HepG2 (cell line): Measurements from ENCODE around the gene STX5. TPM values are rescaled to one million over a fixed set of nuclear protein-coding genes. Genes with fewer than 3 reads are reported as not detected.
A peak's percentile ranks its signal among the peaks of the same experiment; 100 is the strongest.

ENCODE experiments used
- ATAC-seq: fragments of 200-7000 bp; cut with Tn5 transposase; 3 replicates; pipeline ENCODE4 v1.9.1; 2020; ENCODE audit warnings: mild to moderate bottlenecking, moderate library complexity
- BruUV-seq: library from RNA; stranded (reverse); fragments of 400-500 nt; replicated peaks from 2 replicates; lab custom pipeline; 2021; lab: Mats Ljungman, UMichigan
- CTCF ChIA-PET: fragments of 300-600 bp; formaldehyde crosslinking; extraction: SDS; loops from one replicate; lab custom pipeline; 2021; ENCODE audit warnings: low total read pairs, inconsistent platforms, low intra/inter-chr PET ratio; lab: Yijun Ruan, JAX
- POLR2A ChIA-PET: fragments of 350-600 bp; sonication (Branson Sonifier 250); formaldehyde crosslinking; loops from one replicate; lab custom pipeline; 2020; ENCODE audit warnings: antibody characterized with exemption, inconsistent platforms; lab: Yijun Ruan, JAX
- DNase-seq: peaks from one replicate; pipeline ENCODE4 v3.0.0-alpha.2; 2015; ENCODE audit warnings: low spot score
- FAIRE-seq: peaks from 3 replicates; lab custom pipeline; 2011; peaks lifted over from hg19 to GRCh38; lab: Jason Lieb, UNC
- H2AFZ ChIP-seq: one replicate; pipeline ENCODE4 v1.6.1; 2011; ENCODE audit warnings: low read length, inconsistent platforms
- H3K27ac ChIP-seq: fragments of 300-600 bp; 3 replicates; pipeline ENCODE4 v1.8.0; 2011; ENCODE audit warnings: mixed run types, mild to moderate bottlenecking, mixed read lengths, low read length, inconsistent platforms; ENCODE audit not compliant: insufficient read depth; ENCODE audit errors: extremely low read length
- H3K27me3 ChIP-seq, 2 experiments: fragments of 200-600 bp in 1 of 2; 2 replicates in 1 of 2; 3 replicates in 1 of 2; pipeline versions ENCODE4 v1.6.0 to v1.8.0; 2011; ENCODE audit warnings: low read length in 2 of 2, mild to moderate bottlenecking in 2 of 2, moderate library complexity in 2 of 2, inconsistent platforms in 1 of 2; ENCODE audit not compliant: insufficient read depth in 2 of 2, control insufficient read depth in 1 of 2
- H3K36me3 ChIP-seq, 2 experiments: fragments of 200-600 bp in 1 of 2; replicated peaks in 1 of 2; 2 replicates in 1 of 2; 3 replicates in 1 of 2; pipeline versions ENCODE4 v1.5.1 to v1.8.0; 2011; ENCODE audit warnings: low read length in 2 of 2, inconsistent platforms in 1 of 2; ENCODE audit not compliant: insufficient read depth in 2 of 2, control insufficient read depth in 1 of 2
- H3K4me1 ChIP-seq: 2 replicates; pipeline ENCODE4 v1.5.1; 2012; ENCODE audit warnings: low read length, inconsistent platforms; ENCODE audit not compliant: insufficient read depth
- H3K4me2 ChIP-seq: 2 replicates; pipeline ENCODE4 v1.6.0; 2011; ENCODE audit warnings: low read depth, low read length, inconsistent platforms
- H3K4me3 ChIP-seq, 3 experiments: fragments of 200-600 bp in 1 of 3; sonication (generic), shearing (Covaris generic) in 1 of 3; replicated peaks in 1 of 3; 2 replicates each; pipeline ENCODE4 v1.5.1; 2011 to 2016; ENCODE audit warnings: low read length in 3 of 3, inconsistent platforms in 2 of 3, low read depth in 2 of 3, mild to moderate bottlenecking in 2 of 3, control low read depth in 1 of 3, mixed read lengths in 1 of 3; ENCODE audit not compliant: insufficient read depth in 1 of 3
- H3K79me2 ChIP-seq: one replicate; pipeline ENCODE4 v1.6.1; 2011; ENCODE audit warnings: low read length, inconsistent platforms; ENCODE audit not compliant: insufficient read depth
- H3K9ac ChIP-seq: 2 replicates; pipeline ENCODE4 v1.6.0; 2011; ENCODE audit warnings: mild to moderate bottlenecking, low read depth, low read length, inconsistent platforms; ENCODE audit not compliant: insufficient read depth
- H3K9me3 ChIP-seq: 2 replicates; pipeline ENCODE4 v1.5.1; 2012; ENCODE audit warnings: mild to moderate bottlenecking, low read length
- H4K20me1 ChIP-seq: 2 replicates; pipeline ENCODE4 v1.6.0; 2011; ENCODE audit warnings: inconsistent platforms, mild to moderate bottlenecking, low read length, moderate library complexity; ENCODE audit not compliant: insufficient read depth
- CREB3 ChIP-seq: sonication (generic); formaldehyde crosslinking; IDR thresholded peaks from 2 replicates; pipeline ENCODE4 v1.5.0; 2020; ENCODE audit warnings: missing genetic modification reagents
- PHF8 ChIP-seq: sonication (generic); formaldehyde crosslinking; IDR thresholded peaks from 2 replicates; pipeline ENCODE4 v1.5.0; 2020; ENCODE audit warnings: missing genetic modification reagents
- RFX5 ChIP-seq: IDR thresholded peaks from 2 replicates; pipeline ENCODE4 v1.6.1; 2011; ENCODE audit warnings: low read depth, low read length, improper control_type of control experiment
- RORA ChIP-seq: sonication (generic); formaldehyde crosslinking; IDR thresholded peaks from 2 replicates; pipeline ENCODE4 v1.5.0; 2020; ENCODE audit warnings: mild to moderate bottlenecking, missing genetic modification reagents, moderate library complexity
- SNAI1 ChIP-seq: sonication (generic); formaldehyde crosslinking; IDR thresholded peaks from 2 replicates; pipeline ENCODE4 v1.5.0; 2020; ENCODE audit warnings: mild to moderate bottlenecking, missing genetic modification reagents, borderline replicate concordance
- ZNF121 ChIP-seq: sonication (generic); formaldehyde crosslinking; IDR thresholded peaks from 2 replicates; pipeline ENCODE4 v1.5.0; 2020; ENCODE audit warnings: mild to moderate bottlenecking, missing genetic modification reagents
- ZNF335 ChIP-seq: sonication (generic); formaldehyde crosslinking; IDR thresholded peaks from 2 replicates; pipeline ENCODE4 v1.4.0; 2020; ENCODE audit warnings: missing genetic modification reagents
- ZNF451 ChIP-seq: sonication (generic); formaldehyde crosslinking; IDR thresholded peaks from 2 replicates; pipeline ENCODE4 v1.5.0; 2020; ENCODE audit warnings: mild to moderate bottlenecking, missing genetic modification reagents
- ZNF503 ChIP-seq: sonication (generic); formaldehyde crosslinking; IDR thresholded peaks from 2 replicates; pipeline ENCODE4 v1.4.0; 2020; ENCODE audit warnings: missing genetic modification reagents
- ZNF619 ChIP-seq: sonication (generic); formaldehyde crosslinking; IDR thresholded peaks from 2 replicates; pipeline ENCODE4 v1.4.0; 2020; ENCODE audit warnings: mild to moderate bottlenecking, missing genetic modification reagents
- ZNF660 ChIP-seq: sonication (generic); formaldehyde crosslinking; IDR thresholded peaks from 2 replicates; pipeline ENCODE4 v1.5.1; 2020; ENCODE audit warnings: mild to moderate bottlenecking, low read depth, missing genetic modification reagents, borderline replicate concordance
- WGBS: methylation state at CpG from one replicate; pipeline ENCODE4 v1.1.6; 2017; ENCODE audit warnings: low lambda C conversion rate; 5-methylcytosine and 5-hydroxymethylcytosine counted together
- in situ Hi-C: cut with HindIII; loops from 2 replicates; pipeline ENCODE4 v1.10.0; 2017; ENCODE audit warnings: low pct_unique_long_range_greater_than_20kb; ENCODE audit not compliant: extremely low pct_ligation_motif_present
- intact Hi-C: fragments of 100-400 bp; cut with micrococcal nuclease; formaldehyde crosslinking; loops from one replicate; pipeline ENCODE4 v1.10.0; 2022; ENCODE audit not compliant: unreplicated experiment
- polyA plus RNA-seq, 8 experiments: library from polyadenylated mRNA; depleted of rRNA in 3 of 8; stranded (reverse) in 7 of 8; unstranded in 1 of 8; fragments of >200 nt; fragmentation: Illumina TruSeq in 4 of 8; extraction: Trizol in 4 of 8; gene quantifications; 2 replicates each; pipeline versions ENCODE4 v1.2.1 to v1.2.3, GENCODE V29; 2011 to 2016; ENCODE audit warnings: low read depth in 4 of 8, missing spikeins in 1 of 8, mixed read lengths in 1 of 8; ENCODE audit not compliant: insufficient read depth in 1 of 8
- total RNA-seq, 5 experiments: library from RNA; depleted of rRNA; stranded (reverse); fragments of >200 nt; fragmentation: Illumina TruSeq; extraction: Trizol; gene quantifications; 2 replicates each; pipeline ENCODE4 v1.2.3, GENCODE V29; 2016; ENCODE audit warnings: low read depth in 1 of 5

The STX5 gene
- total and polyA plus RNA-seq, 2 of the 13 experiments (the other 11 are each of a cell fraction or from before 2014, with no cell fraction given): 26.9 to 30.0 TPM

GRCh38 chr11:62879235-62879978 lies 47.6 kb upstream of the STX5 start:
- no peak overlapping the region for H2AFZ ChIP-seq
- H3K4me3 ChIP-seq: peak overlapping the region in 2 of 3 experiments; percentile 92 to 99; a peak in 2 of 6 replicates
- H3K36me3 ChIP-seq: peaks cover 13 to 53% of the 10 kb centered on the region in 2 experiments
- intact Hi-C loops (no loop called here), in situ Hi-C loops (loop anchor here (5.0 kb wide), 1 partner anchor 92 kb away; the partner anchor contains the start of gene TMEM179B)
- H3K27me3 ChIP-seq: no peaks in the 10 kb centered on the region; a peak in 1 of 5 replicates
- H4K20me1 ChIP-seq: peaks cover 8% of the 10 kb centered on the region; the same call in 1 of the 2 replicates
- peaks cover 57% of the 10 kb centered on the region for H3K79me2 ChIP-seq
- H3K9me3 ChIP-seq: no peaks in the 10 kb centered on the region
- peak overlapping the region; percentile 81 for H3K4me2 ChIP-seq
- 89% methylated on average over 7 of the region's 7 CpGs for WGBS
- FAIRE-seq: no peak
- CTCF ChIA-PET: no interaction called here
- no peak for DNase-seq
- POLR2A ChIA-PET: interaction anchor here (0.9 to 5.8 kb wide), 4 partner anchors 11 to 93 kb away, joined by 3 to 90 read pairs (median 27); partner anchors contain the start of genes STX5, TEX54 and WDR74
- no TSS peak for BruUV-seq
- peak overlapping the region; percentile 92; the same call in 1 of the 2 replicates for H3K9ac ChIP-seq
- ATAC-seq: no peak
- TF ChIP-seq ZNF451 (CRISPR knock-in tag) (no peak), ZNF121 (peak; percentile 63)
- peaks cover 55% of the 10 kb centered on the region for H3K4me1 ChIP-seq
- H3K27ac ChIP-seq: peak overlapping the region; percentile 93

DNA sequence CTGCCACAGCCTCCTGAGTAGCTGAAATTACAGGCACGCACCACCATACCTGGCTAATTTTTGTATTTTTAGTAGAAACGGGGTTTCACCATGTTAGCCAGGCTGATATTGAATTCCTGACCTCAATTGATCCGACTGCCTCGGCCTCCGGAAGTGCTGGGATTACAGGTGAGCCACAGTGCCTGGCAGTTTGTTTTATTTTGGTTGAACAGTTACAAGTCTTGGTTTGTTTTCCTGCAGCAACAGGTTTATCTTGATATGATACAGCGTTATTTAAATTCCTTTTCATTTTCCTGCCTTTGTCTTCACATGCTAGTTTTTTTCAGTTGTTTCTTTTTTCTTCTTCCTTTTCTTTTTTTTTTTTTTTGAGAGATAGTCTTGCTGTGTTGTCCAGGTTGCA lies 44.9 kb upstream of the STX5 start:
- Histone ChIP-seq H3K9ac (no peak overlapping the region), H2AFZ (no peak overlapping the region), H3K4me1 (peaks cover 29% of the 10 kb centered on the region), H3K36me3 (peaks cover 11 to 40% of the 10 kb centered on the region in 2 experiments; a peak in 3 of 5 replicates), H3K27ac (no peak overlapping the region), H3K79me2 (peaks cover 35% of the 10 kb centered on the region), H3K4me2 (no peak overlapping the region), H3K9me3 (no peaks in the 10 kb centered on the region), H3K4me3 (no peak overlapping the region), H4K20me1 (0 out of 2 replicates have a peak, but pooled peaks cover 3% of the 10 kb centered on the region), H3K27me3 (no peaks in the 10 kb centered on the region; a peak in 1 of 5 replicates)
- FAIRE-seq (no peak), ATAC-seq (no peak), DNase-seq (no peak)
- CTCF ChIA-PET: no interaction called here
- in situ Hi-C loops (loop anchor here (5.0 kb wide), 1 partner anchor 89 kb away; the partner anchor contains the start of gene TMEM179B), intact Hi-C loops (no loop called here)
- no TSS peak for BruUV-seq
- 91% methylated on average over 6 of the region's 6 CpGs for WGBS
- POLR2A ChIA-PET: interaction anchor here (2.5 kb wide), 1 partner anchor 21 kb away, joined by 18 read pairs; no protein-coding TSS in a partner anchor
- TF ChIP-seq ZNF503: no peak
- TF ChIP-seq ZNF335 (CRISPR knock-in tag): no peak
- no peak for TF ChIP-seq RFX5
- TF ChIP-seq CREB3: no peak
- TF ChIP-seq RORA (CRISPR knock-in tag): no peak
- no peak for TF ChIP-seq PHF8 (CRISPR knock-in tag)
- no peak for TF ChIP-seq ZNF619 (CRISPR knock-in tag)
- no peak for TF ChIP-seq SNAI1 (CRISPR knock-in tag)
- no peak for TF ChIP-seq ZNF660 (CRISPR knock-in tag)
